Stimulated activated CD4-positive, alpha-beta T cell treated with anti-CD3 and anti-CD28 coated beads, Interleukin-15, amount 100 ng/mL, for 48 hours (primary cell): ENCODE measurements around the gene MGST1.
"Not testable (repeated sequence)": the region's sequence is repeated elsewhere in the genome, so short reads cannot be mapped to it uniquely, and the experiment has no call there.

Source experiments
- DNase-seq, 2 donors: peaks; one replicate each; pipeline ENCODE4 v3.0.0-alpha.2; 2020; ENCODE audit warnings: low read depth in 2 of 2

Gene MGST1

DNA sequence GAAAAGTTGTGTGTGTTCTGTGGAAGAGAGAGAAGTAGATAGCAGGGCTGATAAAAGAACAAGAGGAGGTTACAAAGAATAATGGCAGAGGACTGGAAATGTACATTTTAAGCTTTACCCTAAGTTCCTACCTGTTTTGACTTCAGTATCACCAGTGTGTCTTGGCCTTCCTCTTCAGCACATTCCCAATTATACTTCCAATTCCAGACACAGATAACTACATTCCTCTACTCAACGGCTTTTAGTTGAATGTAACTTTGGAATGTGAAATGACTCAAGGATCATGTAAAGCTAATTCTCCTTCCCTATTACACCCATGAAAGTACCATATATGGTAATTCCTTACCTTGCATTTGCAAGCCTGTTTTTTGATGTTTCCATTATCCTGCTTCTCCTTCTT lies 5.0 kb downstream of the MGST1 start:
- DNase-seq: no peak

DNA sequence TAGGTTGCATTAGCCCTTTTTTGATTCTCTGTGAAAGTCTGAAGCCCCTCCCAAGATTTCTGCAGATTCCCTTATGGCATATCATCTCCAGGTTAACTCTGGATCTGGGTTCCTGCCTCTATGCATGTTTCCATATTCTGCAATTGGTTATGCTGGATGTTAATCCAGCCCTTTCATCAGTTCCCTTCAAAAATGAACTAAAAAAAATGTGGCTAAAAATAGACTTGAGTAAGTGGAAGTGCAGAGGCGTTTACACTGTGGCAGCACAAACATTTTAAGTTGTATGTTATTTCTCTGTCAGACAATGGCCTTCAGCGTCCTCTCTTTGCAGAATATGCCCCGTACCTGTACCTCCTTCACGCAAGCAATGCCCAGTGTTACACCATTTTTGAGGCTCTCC lies 11.4 kb downstream of the MGST1 start:
- no peak for DNase-seq

DNA sequence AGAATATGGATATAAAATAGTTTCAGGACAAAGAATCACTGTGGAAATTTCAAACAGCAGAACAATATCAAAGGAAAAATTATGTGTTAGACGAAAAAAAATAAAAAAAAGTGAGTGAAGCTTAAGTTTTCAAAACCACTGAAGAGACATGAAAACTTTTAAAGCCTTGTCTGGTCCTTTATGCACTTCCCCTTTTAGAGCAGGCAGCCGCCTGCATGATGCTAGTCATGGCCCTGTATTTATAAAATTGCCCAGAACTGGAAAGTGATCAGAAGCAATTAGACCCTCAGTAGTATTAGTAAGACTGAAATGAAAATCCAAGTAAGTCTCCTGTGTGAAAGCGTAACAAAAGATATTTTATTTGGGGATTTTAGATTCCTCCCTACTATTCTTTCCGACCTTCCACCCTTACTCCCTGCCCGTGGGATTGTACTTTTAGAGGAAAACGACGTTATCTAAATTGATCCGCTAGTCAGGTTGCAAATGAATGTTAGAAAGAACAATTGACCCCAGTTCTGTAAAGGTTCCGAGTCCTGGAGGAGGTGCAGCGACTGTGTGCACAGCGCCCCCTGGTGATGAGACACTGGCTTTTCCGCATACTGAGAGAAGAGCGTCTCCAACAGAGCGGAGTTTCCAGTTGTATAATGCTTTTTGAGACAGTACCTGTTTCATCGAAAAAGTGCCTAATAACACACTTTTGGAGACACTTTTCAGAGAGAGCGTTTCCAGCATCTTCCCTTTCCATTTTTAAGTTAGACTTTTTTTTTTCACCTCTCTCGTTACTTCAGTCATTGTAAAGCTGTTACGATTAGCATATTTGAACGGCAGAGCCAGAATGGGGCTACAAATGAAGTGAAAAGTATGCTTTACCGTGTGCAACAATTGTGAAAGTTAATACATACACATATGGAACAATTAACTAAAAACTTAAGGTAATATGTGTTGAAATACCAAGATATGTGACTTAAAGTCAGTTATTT lies 12.4 kb downstream of the MGST1 start:
- peak in 1 of 2 donors; percentile 10 for DNase-seq

DNA sequence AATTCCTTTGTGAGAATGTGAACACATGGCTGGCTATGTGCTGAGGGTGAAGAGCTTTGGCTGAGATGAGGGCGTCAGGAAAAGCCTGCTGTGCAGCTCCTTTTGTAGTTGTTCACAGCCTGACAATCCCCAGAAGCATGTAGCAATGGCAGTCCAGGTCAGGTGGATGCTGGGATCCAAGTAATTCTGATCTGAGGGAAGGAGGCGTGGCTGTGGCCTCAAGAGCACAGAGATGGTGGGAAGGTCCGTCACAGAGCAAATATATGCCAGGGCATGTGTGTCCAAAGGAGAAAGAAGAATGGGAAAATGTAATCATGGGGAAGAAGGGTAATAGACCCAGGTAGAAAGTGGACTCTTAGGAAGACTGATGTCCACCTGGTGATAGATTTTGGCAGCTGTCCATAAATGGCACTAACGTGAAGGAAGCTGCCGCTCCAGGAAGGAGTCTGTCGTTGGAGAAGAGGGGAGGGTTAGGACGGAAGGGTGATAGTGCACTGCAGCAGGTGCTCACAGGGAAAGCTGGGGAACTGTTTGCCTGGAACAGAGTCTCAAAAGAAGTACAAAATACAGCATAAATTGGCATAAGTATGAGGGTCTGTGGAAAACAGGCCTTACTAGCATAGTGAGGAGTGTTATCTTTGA lies 13.8 kb downstream of the MGST1 start:
- no peak for DNase-seq

DNA sequence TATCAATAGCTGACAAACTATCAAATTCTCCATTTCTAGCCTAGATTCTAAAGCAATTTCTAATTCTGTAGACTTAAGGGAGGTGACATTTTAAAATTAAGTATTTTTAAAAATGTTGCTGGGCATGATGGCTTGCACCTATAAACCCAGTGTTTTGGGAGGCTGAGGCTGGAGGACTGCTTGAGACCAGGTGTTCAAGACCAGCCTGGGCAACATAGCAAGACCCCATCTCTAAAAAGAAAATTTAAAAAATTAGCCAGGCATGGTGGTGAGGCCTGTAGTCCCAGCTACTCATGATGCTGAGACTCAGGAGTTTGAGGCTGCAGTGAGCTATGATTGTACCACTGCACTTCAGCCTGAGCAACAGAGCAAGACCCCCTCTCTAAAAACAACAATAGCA lies 15.1 kb downstream of the MGST1 start:
- no peak for DNase-seq

DNA sequence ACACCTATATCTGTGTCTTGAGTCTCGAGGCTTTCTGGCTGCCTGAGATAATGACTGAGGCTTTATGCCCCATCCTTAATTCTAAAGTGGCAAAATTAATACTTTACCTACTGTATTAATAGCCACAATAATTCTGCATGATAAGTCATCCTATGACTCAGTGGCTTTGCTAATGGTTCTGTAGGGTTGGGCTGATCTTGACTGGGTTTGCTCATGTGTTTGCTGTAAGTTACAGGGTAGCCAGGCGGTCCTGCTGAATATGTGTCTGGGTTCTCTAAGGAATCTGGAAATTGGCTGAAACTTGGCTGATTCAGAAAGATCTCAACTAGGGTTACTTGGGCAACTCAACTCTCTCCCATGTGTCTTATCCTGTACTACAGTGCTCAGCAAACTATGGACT lies 21.7 kb downstream of the MGST1 start:
- DNase-seq: no peak

DNA sequence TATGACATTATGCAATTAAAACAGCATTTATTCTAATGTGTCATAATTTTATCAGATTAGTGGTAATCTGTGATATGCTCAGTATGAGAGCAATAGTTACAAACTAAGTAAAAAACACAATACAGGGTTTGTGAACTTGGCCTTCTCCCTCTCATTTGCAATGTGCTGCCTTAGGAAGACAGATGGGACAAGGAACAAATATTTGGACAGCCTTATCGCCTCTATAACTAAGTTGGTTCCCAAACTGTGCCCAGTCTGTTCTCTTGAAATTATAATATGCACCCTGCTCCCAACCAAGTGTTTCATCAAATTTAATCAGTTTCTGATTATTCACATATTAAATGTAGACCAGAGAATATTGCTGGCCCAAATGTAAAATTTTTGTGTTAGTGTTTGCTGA lies 22.7 kb downstream of the MGST1 start:
- no peak for DNase-seq

DNA sequence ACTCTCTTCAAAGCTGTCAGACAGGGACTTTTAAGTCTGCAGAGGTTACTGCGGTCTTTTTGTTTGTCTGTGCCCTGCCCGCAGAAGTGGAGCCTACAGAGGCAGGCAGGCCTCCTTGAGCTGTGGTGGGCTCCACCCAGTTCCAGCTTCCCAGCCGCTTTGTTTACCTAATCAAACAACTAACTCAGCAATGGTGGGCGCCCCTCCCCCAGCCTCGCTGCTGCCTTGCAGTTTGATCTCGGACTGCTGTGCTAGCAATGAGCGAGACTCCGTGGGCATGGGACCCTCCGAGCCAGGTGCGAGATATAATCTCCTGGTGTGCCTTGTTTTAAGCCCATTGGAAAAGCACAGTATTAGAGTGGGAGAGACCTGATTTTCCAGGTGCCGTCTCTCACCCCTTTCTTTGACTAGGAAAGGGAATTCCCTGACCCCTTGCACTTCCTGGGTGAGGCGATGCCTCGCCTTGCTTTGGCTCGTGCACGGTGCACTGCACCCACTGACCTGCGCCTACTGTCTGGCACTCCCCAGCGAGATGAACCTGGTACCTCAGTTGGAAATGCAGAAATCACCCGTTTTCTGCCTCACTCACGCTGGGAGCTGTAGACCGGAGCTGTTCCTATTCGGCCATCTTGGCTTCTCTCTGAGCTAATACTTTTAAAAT lies 35.3 kb downstream of the MGST1 start:
- not testable (repeated sequence) for DNase-seq

DNA sequence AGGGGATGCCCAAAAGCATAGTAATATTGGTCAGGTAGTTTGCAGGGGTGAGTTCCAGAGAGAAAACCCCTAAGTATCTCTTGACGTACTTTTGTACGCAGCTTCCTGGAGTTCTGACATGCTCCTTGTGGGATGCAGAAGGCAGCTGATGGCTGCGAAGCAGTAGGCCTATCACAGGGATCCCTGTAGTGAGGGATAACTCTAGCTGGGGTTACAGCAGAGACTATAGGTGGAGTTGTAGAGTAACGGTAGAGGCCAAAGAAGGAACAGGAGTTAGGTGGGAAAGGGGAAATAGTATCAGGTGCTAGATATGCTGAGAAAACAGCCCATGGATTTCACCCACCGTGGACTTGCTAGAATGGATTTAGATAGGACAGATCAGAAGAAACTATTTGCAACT lies 37.3 kb downstream of the MGST1 start:
- DNase-seq: no peak

DNA sequence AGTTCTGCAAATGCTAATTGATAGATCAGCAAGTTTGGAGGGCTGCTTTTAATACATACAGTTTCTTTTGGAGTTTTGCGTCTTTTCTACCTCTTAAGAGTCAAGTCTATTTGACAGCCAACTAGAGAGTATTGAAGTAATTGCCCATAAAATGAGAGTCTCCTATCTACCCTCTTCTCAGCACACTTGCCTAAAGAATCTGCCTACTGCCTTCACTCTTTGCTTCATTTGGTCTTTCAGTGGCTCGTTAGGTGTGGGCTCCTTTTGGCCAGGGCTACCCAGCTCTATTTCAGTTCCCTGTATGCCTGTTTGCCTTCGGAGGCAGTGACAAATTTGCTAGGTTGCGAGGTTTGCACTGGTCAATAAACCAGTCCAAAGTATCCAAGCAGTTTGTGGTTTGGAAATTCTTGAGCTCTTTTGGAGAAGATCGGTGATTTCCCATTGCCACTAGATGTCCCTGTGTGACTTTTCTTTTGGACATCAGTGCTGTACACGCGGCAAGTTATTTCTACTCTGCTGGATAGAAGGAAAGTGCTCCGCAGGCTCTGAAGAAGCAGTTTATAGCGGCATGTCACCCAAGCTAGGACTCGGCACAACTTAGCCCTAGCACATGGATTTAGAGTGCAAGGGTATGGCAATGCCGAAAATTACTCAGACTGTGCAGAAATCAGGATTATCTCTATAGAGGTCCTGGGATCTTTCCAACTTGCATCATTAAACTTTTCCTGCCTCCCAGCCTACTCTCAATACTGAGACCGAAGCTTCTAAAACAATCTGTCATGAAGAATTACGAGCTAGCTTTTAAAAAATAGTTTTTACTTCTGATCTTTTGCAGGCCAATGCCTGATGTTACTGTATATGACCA lies 38.6 kb downstream of the MGST1 start:
- no peak for DNase-seq

DNA sequence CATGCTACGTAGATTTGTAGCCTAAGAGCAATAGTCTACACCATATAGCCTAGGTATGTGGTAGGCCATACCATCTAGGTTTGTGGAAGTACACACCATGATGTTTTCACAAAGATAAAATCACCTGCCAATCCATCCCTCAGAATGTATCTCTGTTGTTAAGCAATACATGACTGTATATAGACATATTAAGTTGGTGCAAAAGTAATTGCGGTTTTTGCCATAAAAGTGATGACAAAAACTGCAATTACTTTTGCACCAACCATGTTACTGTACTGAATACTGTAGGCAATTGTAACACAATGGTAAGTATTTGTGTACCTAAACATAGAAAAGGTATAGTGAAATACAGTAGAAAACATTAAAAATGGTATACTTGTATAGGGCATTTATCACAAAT lies 40.5 kb downstream of the MGST1 start:
- no peak for DNase-seq

DNA sequence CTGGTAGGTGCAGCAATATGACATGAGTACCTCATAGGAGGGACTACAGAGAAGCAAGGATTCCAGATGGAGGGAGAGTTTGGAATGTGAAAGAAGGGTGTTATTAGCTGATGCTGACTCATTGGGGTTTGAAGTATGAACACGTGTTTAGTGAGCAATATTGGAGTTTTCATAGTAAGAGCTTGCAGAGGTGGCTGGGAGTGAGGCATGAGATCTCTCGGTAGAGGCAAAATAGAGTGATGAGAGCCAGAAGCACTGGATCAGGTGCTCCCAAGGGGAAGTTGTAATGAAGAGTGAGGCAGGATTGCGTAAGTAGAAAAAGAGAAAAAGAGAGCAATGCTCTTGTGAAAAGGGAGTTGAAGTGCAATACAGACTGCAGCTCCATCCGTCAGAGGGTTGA lies 42.1 kb downstream of the MGST1 start:
- DNase-seq: no peak

DNA sequence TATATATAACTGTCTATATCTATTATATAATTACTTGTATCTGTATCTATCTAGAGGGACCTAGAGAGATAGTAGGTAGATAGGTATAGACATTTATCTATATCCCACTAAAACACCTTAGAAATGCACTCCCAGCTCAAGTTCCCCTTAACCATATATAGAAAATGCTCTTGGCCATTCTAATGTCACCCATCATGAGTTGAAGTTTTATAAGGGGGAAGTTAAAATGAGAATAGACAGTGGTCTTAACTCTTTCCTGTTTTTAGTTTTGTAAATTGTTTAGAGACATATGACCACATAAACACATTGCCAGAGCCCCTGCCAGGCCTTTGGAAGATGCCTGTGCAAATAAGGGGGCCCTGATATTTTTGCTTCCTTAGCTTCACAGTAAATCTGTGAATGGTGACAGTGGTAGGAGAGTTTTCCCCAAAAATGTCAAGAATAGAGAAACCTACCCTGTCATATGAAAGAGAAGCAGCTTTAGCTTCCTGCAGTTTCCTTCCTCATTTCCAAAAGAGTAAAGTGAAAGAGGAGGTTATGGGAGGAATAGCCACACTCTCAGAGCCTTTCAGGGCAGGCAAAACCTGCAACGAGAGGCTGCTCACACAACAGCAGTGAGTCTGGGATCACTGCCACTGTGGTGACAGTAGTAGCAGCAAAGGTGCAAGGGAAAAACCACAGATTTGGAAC lies 45.5 kb downstream of the MGST1 start:
- no peak for DNase-seq

DNA sequence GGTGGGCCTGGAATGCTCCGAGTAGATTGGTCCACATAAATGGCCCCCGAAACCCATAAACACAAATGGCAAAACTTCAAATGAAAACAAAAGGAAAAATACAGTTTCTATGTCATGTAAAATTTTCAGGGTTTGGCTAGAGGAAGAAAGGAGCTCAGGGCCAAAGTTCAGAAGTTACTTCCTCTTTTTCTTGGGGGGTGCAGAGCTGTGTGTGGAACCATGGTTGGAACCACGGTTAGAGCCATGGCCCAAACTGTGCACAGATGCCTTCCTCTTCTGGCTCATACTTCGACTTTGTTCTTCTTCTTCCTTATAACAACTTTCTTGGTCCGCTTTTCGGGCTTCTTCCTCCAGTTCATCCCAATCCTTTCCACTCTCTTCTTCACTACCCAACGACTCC lies 51.7 kb downstream of the MGST1 start:
- no peak for DNase-seq

DNA sequence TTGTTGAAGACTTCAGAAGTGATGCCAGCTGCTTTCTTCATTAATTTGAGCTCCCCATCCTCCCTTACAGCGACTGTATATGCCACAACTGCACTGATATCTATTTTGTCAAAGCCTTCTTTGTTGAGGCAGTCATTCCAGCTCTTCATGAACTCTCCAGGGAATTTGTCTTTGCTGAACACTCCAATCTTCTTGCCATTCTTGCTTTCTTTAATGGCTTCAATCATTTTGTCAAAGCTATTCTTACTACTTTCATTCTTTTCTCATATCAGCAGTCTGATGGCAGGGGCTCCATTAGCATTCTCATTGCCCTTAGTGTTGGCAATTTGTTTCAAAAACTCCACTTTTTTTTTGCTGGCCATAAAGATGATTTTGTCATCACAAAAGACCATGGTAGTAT lies 54.4 kb downstream of the MGST1 start:
- not testable (repeated sequence) for DNase-seq

DNA sequence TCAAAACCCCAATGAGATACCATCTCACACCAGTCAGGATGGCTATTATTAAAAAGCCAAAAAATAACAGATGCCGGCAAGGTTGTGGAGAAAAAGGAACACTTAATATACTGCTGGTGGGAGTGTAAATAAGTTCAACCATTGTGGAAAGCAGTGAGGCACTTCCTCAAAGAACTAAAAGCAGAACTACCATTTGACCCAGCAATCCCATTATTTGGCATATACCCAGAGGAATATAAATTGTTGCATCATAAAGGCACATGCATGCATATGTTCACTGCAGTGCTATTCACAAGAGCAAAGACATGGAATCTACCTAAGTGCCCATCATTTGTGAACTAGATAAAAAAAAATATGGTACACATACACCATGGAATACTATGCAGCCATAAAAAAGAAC lies 59.9 kb downstream of the MGST1 start:
- DNase-seq: no peak
